K562 (cell line): Measurements from ENCODE around the gene PIH1D1. TPM values are rescaled to one million over a fixed set of nuclear protein-coding genes. Genes with fewer than 3 reads are reported as not detected.

ENCODE experiments used
- ATF6 ChIP-seq: sonication (generic); formaldehyde crosslinking; IDR thresholded peaks from 2 replicates; pipeline ENCODE4 v1.4.0; 2020; ENCODE audit warnings: mild to moderate bottlenecking, missing genetic modification reagents
- CBX8 ChIP-seq: fragments of 200-600 bp; sonication (generic); IDR thresholded peaks from 2 replicates; pipeline ENCODE4 v1.6.1; 2012; ENCODE audit warnings: borderline replicate concordance, mixed run types, low read depth, mild to moderate bottlenecking, moderate library complexity, mixed read lengths, low read length, control low read depth, inconsistent platforms; ENCODE audit not compliant: poor library complexity, severe bottlenecking; ENCODE audit errors: extremely low read depth
- DDX20 ChIP-seq: fragments of 450-650 bp; IDR thresholded peaks from 2 replicates; pipeline ENCODE4 v1.6.1; 2016; ENCODE audit warnings: missing genetic modification characterization, low read depth, mild to moderate bottlenecking, missing compliant biosample characterization, moderate library complexity
- FIP1L1 ChIP-seq: fragments of 200-400 bp; formaldehyde crosslinking; IDR thresholded peaks from 2 replicates; pipeline ENCODE4 v1.6.1; 2018; ENCODE audit warnings: mild to moderate bottlenecking, low read depth, low read length; ENCODE audit not compliant: poor library complexity, severe bottlenecking
- FOXA1 ChIP-seq: fragments of 450-650 bp; IDR thresholded peaks from 2 replicates; pipeline ENCODE4 v1.6.1; 2016; ENCODE audit warnings: mild to moderate bottlenecking, borderline replicate concordance
- REST ChIP-seq, 2 experiments: fragments of 450-650 bp; formaldehyde crosslinking in 1 of 2; IDR thresholded peaks; 2 replicates each; pipeline versions ENCODE4 v1.4.0 to v1.6.1; 2014 to 2020; ENCODE audit warnings: mild to moderate bottlenecking in 2 of 2, borderline replicate concordance in 1 of 2, low read depth in 1 of 2
- ZBTB49 ChIP-seq: sonication (generic); formaldehyde crosslinking; IDR thresholded peaks from 2 replicates; pipeline ENCODE4 v1.8.0; 2022; ENCODE audit warnings: missing genetic modification reagents, mild to moderate bottlenecking, borderline replicate concordance
- ZNF592 ChIP-seq: fragments of 450-650 bp; IDR thresholded peaks from 2 replicates; pipeline ENCODE4 v1.6.1; 2017; ENCODE audit warnings: antibody characterized with exemption, mild to moderate bottlenecking
- polyA plus RNA-seq, 8 experiments: library from polyadenylated mRNA; depleted of rRNA in 4 of 8; stranded (reverse) in 5 of 8; unstranded in 3 of 8; fragments of >200 nt; fragmentation: Nextera tagmentation in 2 of 8; fragmentation: Illumina TruSeq in 1 of 8; extraction: Ambion mirVana in 2 of 8; extraction: Trizol in 1 of 8; gene quantifications; 2 replicates each; pipeline versions ENCODE4 v1.2.1 to v1.2.3, GENCODE V29; 2011 to 2014; ENCODE audit warnings: inconsistent platforms in 1 of 8, missing spikeins in 1 of 8
- total RNA-seq, 7 experiments: library from RNA; depleted of rRNA in 6 of 7; stranded (reverse); fragments of >200 nt in 6 of 7; fragmentation: Illumina TruSeq in 2 of 7; extraction: Trizol in 2 of 7; gene quantifications; 2 replicates each; pipeline versions ENCODE4 v1.2.1 to v1.2.3, GENCODE V29; 2011 to 2021; ENCODE audit warnings: low replicate concordance in 1 of 7

PIH1D1 gene
- total and polyA plus RNA-seq, 9 of the 15 experiments (the other 6 are each of a cell fraction or from before 2014, with no cell fraction given) = 26.5 to 224 (median 137) TPM

- TF ChIP-seq FIP1L1 (no peak), FOXA1 (no peak), ATF6 (CRISPR knock-in tag) (no peak), DDX20 (no peak), REST (IDR thresholded peaks at IDR 0.05; ENCODE audit: borderline replicate concordance) (no peak), REST (CRISPR knock-in tag; IDR thresholded peaks at IDR 0.05; ENCODE audit: low read depth) (no peak), CBX8 (no peak), ZNF592 (peak; percentile 80), ZBTB49 (CRISPR knock-in tag) (no peak)
Observed at GRCh38 chr19:49409441-49410029, 42.1 kb downstream of the PIH1D1 start (continued).
